Pancreas (tissue), 10 donors: ENCODE results near the gene PPP1R1A. TPM values are rescaled to one million over a fixed set of nuclear protein-coding genes. Genes with fewer than 3 reads are reported as not detected.

Source experiments
- ATAC-seq, 4 donors: fragments of 200-7000 bp; cut with Tn5 transposase; one replicate each; pipeline versions ENCODE4 v1.8.0 to v1.9.1; 2020; ENCODE audit warnings: mild to moderate bottlenecking in 4 of 4, moderate library complexity in 4 of 4
- DNase-seq, 6 donors: peaks; one replicate each; pipeline ENCODE4 v3.0.0-alpha.2; 2020
- FAIRE-seq: peaks from 2 replicates; lab custom pipeline; 2012; peaks lifted over from hg19 to GRCh38; lab: Jason Lieb, UNC
- H3K27ac ChIP-seq, 4 donors: fragments of 200-600 bp; sonication (generic); 1 replicate in 3 of 4; 2 replicates in 1 of 4; pipeline versions ENCODE4 v1.5.0 to v1.8.0; 2020
- H3K27me3 ChIP-seq, 4 donors: fragments of 200-600 bp; one replicate each; pipeline ENCODE4 v1.8.0; 2021
- H3K36me3 ChIP-seq, 3 donors: fragments of 200-600 bp; sonication (generic) in 1 of 3; one replicate each; pipeline versions ENCODE4 v1.5.0 to v1.8.0; 2020 to 2021
- H3K4me1 ChIP-seq, 3 donors: fragments of 200-600 bp; one replicate each; pipeline ENCODE4 v1.8.0; 2021
- H3K4me3 ChIP-seq, 4 donors: fragments of 200-600 bp; sonication (generic) in 2 of 4; one replicate each; pipeline versions ENCODE4 v1.5.0 to v1.8.0; 2020 to 2021
- H3K9me3 ChIP-seq, 4 donors: fragments of 200-600 bp; one replicate each; pipeline ENCODE4 v1.8.0; 2021
- WGBS, 2 donors: extraction: QIAGEN DNeasy Blood & Tissue Kit; methylation state at CpG; one replicate each; pipeline ENCODE4 v1.1.7; 2013; 5-methylcytosine and 5-hydroxymethylcytosine counted together
- intact Hi-C, 3 donors: fragments of 100-400 bp; cut with DNase I; formaldehyde crosslinking; loops; one replicate each; pipeline versions ENCODE4 v1.11.1 to v1.14.2; 2022
- polyA plus RNA-seq, 2 donors: library from polyadenylated mRNA; stranded (reverse); fragments of 200-250 nt; gene quantifications; one replicate each; pipeline ENCODE4 v1.2.3, GENCODE V29; 2013
- total RNA-seq, 6 donors: library from RNA; stranded (reverse); fragmentation: NEBNext Ultra II Directional in 4 of 6; extraction: Animal tissue kit (Norgen Biotek cat#: 25700) in 4 of 6; gene quantifications; one replicate each; pipeline versions ENCODE4 v1.2.1 to v1.2.4, GENCODE V29; 2021 to 2023
- TF ChIP-seq, protein P1 (sequence below), 4 donors: fragments of 200-600 bp; sonication (generic) in 3 of 4; IDR thresholded peaks; one replicate each; pipeline versions ENCODE4 v1.5.0 to v1.8.0; 2021; ENCODE audit warnings: antibody characterized with exemption in 4 of 4
- donor health status: healthy with polysubstance abuse.
- donor health status: DM: no; HTN: no; CAD: no; lungs with moderate emphysema.
- donor health status: DM: no; HTN: no; CAD: no.
- donor health status: control.
- donor health status: control.
- donor health status: Bipolar disorder and iron deficiency.
- donor health status: DM: yes; HTN: yes; CAD: no.
- donor health status: DM: no; HTN: no; CAD: no.
- donor health status: DM: no; HTN: no; CAD: no.
- donor health status: DM: yes; HTN: yes; CAD: no.

The PPP1R1A gene
- total and polyA plus RNA-seq, 8 donors, result 1.1 to 127 (median 8.1) TPM

DNA sequence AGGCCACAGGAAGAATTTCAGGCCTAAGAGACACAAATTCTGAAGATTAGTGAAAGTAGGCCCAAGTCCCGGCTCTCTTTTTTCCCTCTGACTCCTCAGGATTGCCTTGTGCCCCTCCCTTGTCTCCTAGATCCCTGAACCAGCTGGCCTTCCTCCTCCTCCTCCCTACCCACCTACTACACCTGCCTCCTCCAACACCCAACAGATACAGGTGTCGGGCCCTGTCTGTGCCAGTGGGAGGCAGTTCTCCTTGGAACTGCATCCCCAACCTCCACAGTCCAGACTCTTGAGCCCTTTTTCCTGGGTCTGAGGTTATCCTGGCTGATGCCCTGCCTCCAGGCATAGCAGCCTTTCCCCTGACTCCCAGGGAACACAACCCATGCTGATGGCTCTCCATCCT, 1.8 kb downstream of the PPP1R1A start:
- H3K4me3 ChIP-seq, result no peak overlapping the region
- H3K9me3 ChIP-seq, result no peaks in the 10 kb centered on the region
- ATAC-seq (peak in 1 of 4 donors; percentile 2), FAIRE-seq (no peak), DNase-seq (no peak)
- H3K36me3 ChIP-seq, result no peaks in the 10 kb centered on the region
- H3K4me1 ChIP-seq, result peaks cover 0 to 9% (median 7%) of the 10 kb centered on the region in 3 donors
- H3K27ac ChIP-seq, result no peak overlapping the region
- H3K27me3 ChIP-seq, result no peaks in the 10 kb centered on the region
- TF ChIP-seq, protein P1, sequence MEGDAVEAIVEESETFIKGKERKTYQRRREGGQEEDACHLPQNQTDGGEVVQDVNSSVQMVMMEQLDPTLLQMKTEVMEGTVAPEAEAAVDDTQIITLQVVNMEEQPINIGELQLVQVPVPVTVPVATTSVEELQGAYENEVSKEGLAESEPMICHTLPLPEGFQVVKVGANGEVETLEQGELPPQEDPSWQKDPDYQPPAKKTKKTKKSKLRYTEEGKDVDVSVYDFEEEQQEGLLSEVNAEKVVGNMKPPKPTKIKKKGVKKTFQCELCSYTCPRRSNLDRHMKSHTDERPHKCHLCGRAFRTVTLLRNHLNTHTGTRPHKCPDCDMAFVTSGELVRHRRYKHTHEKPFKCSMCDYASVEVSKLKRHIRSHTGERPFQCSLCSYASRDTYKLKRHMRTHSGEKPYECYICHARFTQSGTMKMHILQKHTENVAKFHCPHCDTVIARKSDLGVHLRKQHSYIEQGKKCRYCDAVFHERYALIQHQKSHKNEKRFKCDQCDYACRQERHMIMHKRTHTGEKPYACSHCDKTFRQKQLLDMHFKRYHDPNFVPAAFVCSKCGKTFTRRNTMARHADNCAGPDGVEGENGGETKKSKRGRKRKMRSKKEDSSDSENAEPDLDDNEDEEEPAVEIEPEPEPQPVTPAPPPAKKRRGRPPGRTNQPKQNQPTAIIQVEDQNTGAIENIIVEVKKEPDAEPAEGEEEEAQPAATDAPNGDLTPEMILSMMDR (IDR thresholded peaks at IDR 0.05), result no peak
- intact Hi-C loops, result no loop called here
- 81 to 88% methylated on average over 2 of the region's 2 CpGs for WGBS, 2 donors

- Histone ChIP-seq H3K27ac (no peak overlapping the region), H3K4me1 (peaks cover 0 to 9% (median 7%) of the 10 kb centered on the region in 3 donors), H3K36me3 (no peaks in the 10 kb centered on the region), H3K27me3 (no peaks in the 10 kb centered on the region), H3K4me3 (no peak overlapping the region), H3K9me3 (no peaks in the 10 kb centered on the region)
- TF ChIP-seq, protein P1 (IDR thresholded peaks at IDR 0.05), result no peak
- FAIRE-seq (no peak), ATAC-seq (no peak), DNase-seq (no peak)
- WGBS, 2 donors, result 75 to 83% methylated on average over 2 of the region's 2 CpGs
- intact Hi-C loops, result no loop called here
Observed at GRCh38 chr12:54585243-54585642, 3.2 kb downstream of the PPP1R1A start.

DNA sequence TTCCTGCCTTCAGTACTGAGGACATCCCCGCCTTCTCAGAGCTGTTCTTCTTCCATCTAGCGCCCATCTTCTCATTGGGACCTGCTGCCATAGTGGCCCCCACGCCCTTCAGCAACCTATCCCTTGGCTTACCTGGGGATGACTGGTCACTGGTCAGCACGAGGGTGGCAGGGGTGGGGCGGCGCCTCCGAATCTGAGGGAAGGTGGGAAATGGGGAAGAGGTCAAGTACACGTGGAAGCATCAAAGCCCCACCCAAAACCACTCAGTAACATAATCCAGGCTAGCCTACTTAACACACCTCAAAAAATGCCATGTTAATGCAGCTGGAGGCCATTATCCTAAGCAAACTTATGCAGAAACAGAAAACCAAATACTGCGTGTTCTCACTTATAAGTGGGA, 4.3 kb downstream of the PPP1R1A start:
- H3K36me3 ChIP-seq, result no peaks in the 10 kb centered on the region
- H3K4me3 ChIP-seq, result no peak overlapping the region
- 70 to 77% methylated on average over 9 of the region's 9 CpGs for WGBS, 2 donors
- DNase-seq (no peak), FAIRE-seq (no peak), ATAC-seq (no peak)
- intact Hi-C loops, result no loop called here
- H3K27ac ChIP-seq, result no peak overlapping the region
- no peaks in the 10 kb centered on the region for H3K9me3 ChIP-seq
- TF ChIP-seq, protein P1 (IDR thresholded peaks at IDR 0.05), result no peak
- no peaks in the 10 kb centered on the region for H3K27me3 ChIP-seq
- H3K4me1 ChIP-seq, result peaks cover 0 to 9% (median 7%) of the 10 kb centered on the region in 3 donors

DNA sequence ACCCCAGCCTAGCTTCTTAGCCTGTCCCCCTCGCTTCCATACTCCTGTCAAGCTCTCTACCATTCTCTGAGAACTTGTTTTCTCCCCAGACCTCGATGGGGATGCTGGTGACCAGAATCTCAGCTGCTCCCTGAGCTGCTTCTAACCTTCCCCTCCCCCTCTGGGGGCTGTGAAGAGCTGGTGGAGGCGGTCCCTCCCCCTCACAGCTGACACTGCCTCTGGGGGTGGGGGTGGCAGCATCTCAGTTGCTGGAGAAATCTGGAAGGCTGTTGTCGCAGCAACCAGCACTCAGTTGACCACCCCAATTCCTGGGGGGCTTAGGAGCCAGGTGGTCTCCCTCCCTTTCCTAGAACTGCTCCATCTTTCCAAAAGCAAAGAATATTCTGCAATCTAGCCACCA, 4.7 kb downstream of the PPP1R1A start:
- H3K9me3 ChIP-seq, result no peaks in the 10 kb centered on the region
- no peak overlapping the region for H3K27ac ChIP-seq
- ATAC-seq (no peak), DNase-seq (no peak), FAIRE-seq (no peak)
- intact Hi-C loops, result no loop called here
- peaks cover 0 to 9% (median 7%) of the 10 kb centered on the region in 3 donors for H3K4me1 ChIP-seq
- no peaks in the 10 kb centered on the region for H3K27me3 ChIP-seq
- H3K36me3 ChIP-seq, result no peaks in the 10 kb centered on the region
- H3K4me3 ChIP-seq, result no peak overlapping the region
- TF ChIP-seq, protein P1 (IDR thresholded peaks at IDR 0.05), result no peak
- 63 to 66% methylated on average over 4 of the region's 4 CpGs for WGBS, 2 donors

- no peak for DNase-seq
- FAIRE-seq, result no peak
- no peak for ATAC-seq
- WGBS, 2 donors, result 79 to 83% methylated on average over 6 of the region's 6 CpGs
- TF ChIP-seq, protein P1 (IDR thresholded peaks at IDR 0.05), result no peak
- Histone ChIP-seq H3K4me3 (no peak overlapping the region), H3K36me3 (no peaks in the 10 kb centered on the region), H3K9me3 (no peaks in the 10 kb centered on the region), H3K27ac (no peak overlapping the region), H3K27me3 (no peaks in the 10 kb centered on the region), H3K4me1 (no peaks in the 10 kb centered on the region)
- intact Hi-C loops, result no loop called here
Observed at GRCh38 chr12:54581412-54581811, 7.0 kb downstream of the PPP1R1A start.
